HS-5 (cell line): Measurements from ENCODE around the gene SERPINB10.
A peak's percentile ranks its signal among the peaks of the same experiment; 100 is the strongest.

ENCODE experiments used
- DNase-seq: peaks from one replicate; pipeline ENCODE4 v3.0.0-alpha.2; 2012; ENCODE audit warnings: low read depth

SERPINB10 gene

GRCh38 chr18:63907664-63908063 lies at the start of gene SERPINB10:
Gene SERPINB10 (plus strand): TSS chr18:63907958. CDS start chr18:63915511, 7,553 bp downstream.
- no peak for DNase-seq

- no peak for DNase-seq
Measured at GRCh38 chr18:63858456-63858855, 49.3 kb upstream of the SERPINB10 start.

GRCh38 chr18:63859781-63860475 lies 47.8 kb upstream of the SERPINB10 start:
- DNase-seq, result no peak

- DNase-seq, result no peak
Measured at GRCh38 chr18:63860531-63860930, 47.2 kb upstream of the SERPINB10 start.

GRCh38 chr18:63867368-63868125 lies 40.2 kb upstream of the SERPINB10 start:
- DNase-seq, result no peak

GRCh38 chr18:63868546-63868945 lies 39.2 kb upstream of the SERPINB10 start:
- no peak for DNase-seq

- peak; percentile 90 for DNase-seq
Measured at GRCh38 chr18:63869374-63869773, 38.4 kb upstream of the SERPINB10 start.

- DNase-seq, result no peak
Measured at GRCh38 chr18:63869851-63870250, 37.9 kb upstream of the SERPINB10 start.

- DNase-seq, result no peak
Measured at GRCh38 chr18:63871836-63872235, 35.9 kb upstream of the SERPINB10 start.

- DNase-seq, result no peak
Measured at GRCh38 chr18:63872586-63872985, 35.2 kb upstream of the SERPINB10 start.

GRCh38 chr18:63878343-63878742 lies 29.4 kb upstream of the SERPINB10 start:
- DNase-seq, result no peak

- DNase-seq, result no peak
Measured at GRCh38 chr18:63878925-63879324, 28.8 kb upstream of the SERPINB10 start.

GRCh38 chr18:63879709-63880108 lies 28.0 kb upstream of the SERPINB10 start:
- DNase-seq, result peak; percentile 42

GRCh38 chr18:63881851-63882250 lies 25.9 kb upstream of the SERPINB10 start:
- DNase-seq, result no peak

GRCh38 chr18:63882333-63883141 lies 25.2 kb upstream of the SERPINB10 start:
- peak; percentile 90 for DNase-seq

- DNase-seq, result no peak
Measured at GRCh38 chr18:63883617-63884016, 24.1 kb upstream of the SERPINB10 start.

GRCh38 chr18:63887424-63887823 lies 20.3 kb upstream of the SERPINB10 start, which contains the start of gene SERPINB2:
Gene SERPINB2 (plus strand): TSS chr18:63887705. CDS start chr18:63891445, 3,740 bp downstream.
- peak; percentile 73 for DNase-seq

GRCh38 chr18:63888470-63889190 lies 19.1 kb upstream of the SERPINB10 start:
- DNase-seq, result no peak

GRCh38 chr18:63889626-63890025 lies 18.1 kb upstream of the SERPINB10 start:
- no peak for DNase-seq

- DNase-seq, result no peak
Measured at GRCh38 chr18:63890237-63890949, 17.4 kb upstream of the SERPINB10 start.

GRCh38 chr18:63890950-63891304 lies 16.8 kb upstream of the SERPINB10 start:
- DNase-seq, result no peak
